ENCODE results near the gene FBXL14. TPM values are rescaled to one million over a fixed set of nuclear protein-coding genes. Genes with fewer than 3 reads are reported as not detected.

Gene FBXL14
- total RNA-seq, 1 experiment from 2014 or later = 19.4 TPM

DNA sequence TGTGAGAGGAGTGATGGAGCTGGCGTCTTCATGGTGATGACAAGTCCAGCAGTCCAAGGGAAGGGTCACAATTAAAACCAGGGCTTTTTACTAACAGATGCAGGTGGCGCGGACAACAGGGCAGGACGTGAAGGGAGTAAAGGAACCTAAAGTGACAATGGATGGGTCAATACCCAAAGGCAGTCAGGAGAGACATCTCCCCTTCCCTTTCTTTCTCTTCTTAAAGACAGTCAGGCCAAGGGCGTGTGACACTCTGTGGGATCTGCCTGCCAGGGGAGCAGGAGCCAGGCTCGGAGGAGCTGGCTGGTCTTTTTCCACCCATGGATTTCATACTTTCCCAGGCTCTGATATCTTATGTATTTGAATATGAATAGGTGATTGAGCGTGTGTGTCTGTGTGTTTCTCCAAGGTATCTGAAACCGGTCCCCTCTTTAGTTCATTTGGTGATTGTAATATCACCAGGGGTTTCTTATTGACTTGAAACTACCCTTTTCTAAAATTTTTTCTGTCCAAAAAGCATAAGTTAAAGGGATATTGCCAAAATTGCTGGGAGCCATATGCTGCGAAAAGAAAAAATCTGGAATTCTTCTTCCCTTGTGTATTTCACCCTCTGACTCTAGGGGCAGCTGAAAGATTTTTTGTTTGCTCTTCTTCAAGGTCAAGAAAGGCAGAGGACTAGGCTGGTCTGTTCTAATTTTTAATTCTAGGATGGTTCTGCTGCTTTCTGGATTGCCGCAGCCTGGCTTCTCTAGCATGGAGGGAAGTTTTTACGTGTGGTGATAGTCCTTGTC is 61.8 kb downstream of the FBXL14 start:
- Mint-ChIP-seq H3K9me3 (ENCODE audit: low read depth, unreplicated experiment) (no peaks in the 10 kb centered on the region), H3K4me1 (ENCODE audit: low read depth, unreplicated experiment) (peaks cover 12% of the 10 kb centered on the region), H3K36me3 (ENCODE audit: insufficient read depth, unreplicated experiment) (no peaks in the 10 kb centered on the region), H3K27ac (ENCODE audit: unreplicated experiment) (no peak overlapping the region), H3K4me3 (ENCODE audit: low read depth, unreplicated experiment) (no peak overlapping the region), H3K27me3 (ENCODE audit: unreplicated experiment) (peaks cover 84% of the 10 kb centered on the region)
- TF ChIP-seq, protein P1, sequence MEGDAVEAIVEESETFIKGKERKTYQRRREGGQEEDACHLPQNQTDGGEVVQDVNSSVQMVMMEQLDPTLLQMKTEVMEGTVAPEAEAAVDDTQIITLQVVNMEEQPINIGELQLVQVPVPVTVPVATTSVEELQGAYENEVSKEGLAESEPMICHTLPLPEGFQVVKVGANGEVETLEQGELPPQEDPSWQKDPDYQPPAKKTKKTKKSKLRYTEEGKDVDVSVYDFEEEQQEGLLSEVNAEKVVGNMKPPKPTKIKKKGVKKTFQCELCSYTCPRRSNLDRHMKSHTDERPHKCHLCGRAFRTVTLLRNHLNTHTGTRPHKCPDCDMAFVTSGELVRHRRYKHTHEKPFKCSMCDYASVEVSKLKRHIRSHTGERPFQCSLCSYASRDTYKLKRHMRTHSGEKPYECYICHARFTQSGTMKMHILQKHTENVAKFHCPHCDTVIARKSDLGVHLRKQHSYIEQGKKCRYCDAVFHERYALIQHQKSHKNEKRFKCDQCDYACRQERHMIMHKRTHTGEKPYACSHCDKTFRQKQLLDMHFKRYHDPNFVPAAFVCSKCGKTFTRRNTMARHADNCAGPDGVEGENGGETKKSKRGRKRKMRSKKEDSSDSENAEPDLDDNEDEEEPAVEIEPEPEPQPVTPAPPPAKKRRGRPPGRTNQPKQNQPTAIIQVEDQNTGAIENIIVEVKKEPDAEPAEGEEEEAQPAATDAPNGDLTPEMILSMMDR (IDR thresholded peaks at IDR 0.05; ENCODE audit: unreplicated experiment) = no peak
- intact Hi-C loops (cut with micrococcal nuclease; ENCODE audit: unreplicated experiment) = no loop called here
- no peak for DNase-seq
- CTCF ChIA-PET = no interaction called here
- no TSS peak for BruUV-seq (replicated peaks)

DNA sequence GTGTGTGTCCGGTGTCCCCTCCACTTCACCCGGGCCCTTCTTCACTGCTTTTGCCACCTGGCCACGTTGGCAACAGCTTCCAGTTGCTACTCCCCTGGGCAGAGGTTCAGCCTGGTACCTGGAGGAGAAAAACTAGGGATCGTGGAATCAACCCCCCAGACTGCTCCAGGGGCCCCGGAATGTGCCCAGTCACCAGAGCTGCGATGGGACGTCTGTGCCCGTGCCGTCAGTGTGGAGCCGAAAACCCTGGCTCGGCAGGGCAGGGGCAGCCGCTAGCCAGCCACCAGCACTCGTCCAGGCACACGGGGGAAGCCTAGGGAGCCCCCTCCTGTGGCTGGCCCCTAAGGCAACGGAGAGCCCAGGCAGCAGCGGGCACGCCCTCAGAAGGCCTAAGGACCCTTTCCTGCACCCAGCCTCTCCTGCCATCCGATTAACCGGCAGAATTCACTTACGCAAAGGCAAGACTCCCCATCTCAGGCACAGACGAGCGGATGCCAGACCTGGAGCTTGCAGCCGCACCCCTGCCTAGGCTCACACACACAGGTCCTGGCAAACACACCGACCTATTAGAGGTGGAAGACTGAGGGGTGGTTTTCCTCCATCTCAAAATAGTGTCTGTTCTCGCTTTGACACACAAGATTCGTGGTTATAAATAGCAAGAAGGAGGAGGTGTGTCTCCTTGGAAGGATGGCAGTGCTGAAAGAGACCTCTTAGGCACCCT is 62.6 kb downstream of the FBXL14 start:
- H3K27me3 Mint-ChIP-seq (ENCODE audit: unreplicated experiment) = peaks cover 84% of the 10 kb centered on the region
- no peaks in the 10 kb centered on the region for H3K9me3 Mint-ChIP-seq (ENCODE audit: low read depth, unreplicated experiment)
- peaks cover 12% of the 10 kb centered on the region for H3K4me1 Mint-ChIP-seq (ENCODE audit: low read depth, unreplicated experiment)
- H3K27ac Mint-ChIP-seq (ENCODE audit: unreplicated experiment) = no peak overlapping the region
- no peak for DNase-seq
- CTCF ChIA-PET = no interaction called here
- peak overlapping the region; percentile 59 for H3K4me3 Mint-ChIP-seq (ENCODE audit: low read depth, unreplicated experiment)
- H3K36me3 Mint-ChIP-seq (ENCODE audit: insufficient read depth, unreplicated experiment) = no peaks in the 10 kb centered on the region
- TF ChIP-seq, protein P1 (IDR thresholded peaks at IDR 0.05; ENCODE audit: unreplicated experiment) = no peak
- intact Hi-C loops (cut with micrococcal nuclease; ENCODE audit: unreplicated experiment) = no loop called here
- no TSS peak for BruUV-seq (replicated peaks)

DNA sequence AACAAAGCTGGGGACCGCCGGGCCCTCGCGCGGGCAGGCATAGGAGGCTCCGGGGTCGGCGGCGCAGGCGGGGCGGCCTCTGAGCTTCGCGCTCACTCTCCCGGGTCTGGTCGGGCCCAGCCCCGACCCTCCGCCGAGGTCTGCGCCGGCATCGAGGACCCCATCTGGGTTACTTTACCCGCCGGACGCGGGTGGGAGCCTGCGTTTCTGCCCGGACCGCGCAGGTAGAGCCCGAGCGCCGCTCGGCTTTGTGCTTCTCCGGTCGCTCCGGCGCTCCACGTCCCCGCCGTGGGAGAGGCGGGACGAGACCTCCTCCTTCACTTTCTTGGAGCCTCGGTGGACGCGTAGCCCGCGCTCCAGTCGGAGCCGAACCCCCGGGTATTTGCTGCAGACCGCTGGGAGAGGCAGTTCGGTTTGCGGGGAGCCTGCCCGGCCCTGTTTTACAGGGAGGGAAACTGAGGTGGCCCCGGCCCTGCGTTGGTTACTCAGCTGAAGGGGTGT is 63.2 kb downstream of the FBXL14 start:
- H3K4me1 Mint-ChIP-seq (ENCODE audit: low read depth, unreplicated experiment) = peaks cover 12% of the 10 kb centered on the region
- intact Hi-C loops (cut with micrococcal nuclease; ENCODE audit: unreplicated experiment) = no loop called here
- BruUV-seq (replicated peaks) = no TSS peak
- no peak overlapping the region for H3K27ac Mint-ChIP-seq (ENCODE audit: unreplicated experiment)
- TF ChIP-seq, protein P1 (IDR thresholded peaks at IDR 0.05; ENCODE audit: unreplicated experiment) = no peak
- CTCF ChIA-PET = no interaction called here
- H3K27me3 Mint-ChIP-seq (ENCODE audit: unreplicated experiment) = peaks cover 84% of the 10 kb centered on the region
- H3K9me3 Mint-ChIP-seq (ENCODE audit: low read depth, unreplicated experiment) = no peaks in the 10 kb centered on the region
- H3K4me3 Mint-ChIP-seq (ENCODE audit: low read depth, unreplicated experiment) = peak overlapping the region; percentile 59
- H3K36me3 Mint-ChIP-seq (ENCODE audit: insufficient read depth, unreplicated experiment) = no peaks in the 10 kb centered on the region
- peak; percentile 10 for DNase-seq

DNA sequence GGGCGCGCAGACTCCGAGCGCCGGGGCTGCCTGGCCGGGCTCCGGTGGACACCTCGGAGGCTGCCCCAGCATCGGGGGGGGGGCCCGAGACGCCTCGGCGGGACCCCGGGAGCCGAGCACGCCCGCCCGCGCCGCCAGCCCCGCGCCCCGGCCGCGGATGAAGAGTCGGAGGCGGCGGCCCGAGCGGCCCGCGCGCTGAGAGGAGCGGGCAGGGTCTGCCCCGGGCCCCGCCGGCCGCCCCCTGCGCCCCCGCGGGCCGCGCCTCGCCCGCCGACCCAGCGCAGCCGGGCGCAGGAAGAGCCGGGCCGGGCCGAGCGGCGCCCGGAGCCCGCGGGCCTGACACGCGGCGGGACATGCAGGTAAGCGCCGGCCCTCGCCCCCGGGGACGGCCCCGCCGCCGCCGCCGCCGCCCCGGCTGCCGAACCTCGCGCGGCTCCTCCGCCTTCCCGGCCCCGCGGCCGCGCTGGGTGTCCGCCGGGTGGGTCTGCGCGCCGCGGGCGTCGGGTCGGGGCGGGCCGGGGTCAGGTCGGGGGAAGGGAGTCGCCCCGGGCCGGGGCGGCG is 63.7 kb downstream of the FBXL14 start:
- Mint-ChIP-seq H3K36me3 (ENCODE audit: insufficient read depth, unreplicated experiment) (no peaks in the 10 kb centered on the region), H3K9me3 (ENCODE audit: low read depth, unreplicated experiment) (no peaks in the 10 kb centered on the region), H3K4me1 (ENCODE audit: low read depth, unreplicated experiment) (peaks cover 12% of the 10 kb centered on the region), H3K27me3 (ENCODE audit: unreplicated experiment) (peaks cover 84% of the 10 kb centered on the region), H3K27ac (ENCODE audit: unreplicated experiment) (no peak overlapping the region), H3K4me3 (ENCODE audit: low read depth, unreplicated experiment) (peak overlapping the region; percentile 59)
- TF ChIP-seq, protein P1 (IDR thresholded peaks at IDR 0.05; ENCODE audit: unreplicated experiment) = no peak
- CTCF ChIA-PET = no interaction called here
- intact Hi-C loops (cut with micrococcal nuclease; ENCODE audit: unreplicated experiment) = no loop called here
- no TSS peak for BruUV-seq (replicated peaks)
- DNase-seq = no peak
